MM.1S (cell line): ENCODE measurements around the gene CD7.

Experiments
- EZH2 ChIP-seq: fragments of 300-600 bp; sonication (generic); optimal IDR thresholded peaks from 2 replicates; pipeline ENCODE3; 2017; ENCODE audit warnings: low read depth, mild to moderate bottlenecking, antibody characterized with exemption, low read length, mixed read lengths
- TF ChIP-seq, protein P1 (sequence below): fragments of 300-600 bp; sonication (generic); IDR thresholded peaks from 2 replicates; pipeline ENCODE4 v1.5.1; 2016; ENCODE audit warnings: antibody characterized with exemption, low read length, mixed read lengths

- TF ChIP-seq, protein P1, sequence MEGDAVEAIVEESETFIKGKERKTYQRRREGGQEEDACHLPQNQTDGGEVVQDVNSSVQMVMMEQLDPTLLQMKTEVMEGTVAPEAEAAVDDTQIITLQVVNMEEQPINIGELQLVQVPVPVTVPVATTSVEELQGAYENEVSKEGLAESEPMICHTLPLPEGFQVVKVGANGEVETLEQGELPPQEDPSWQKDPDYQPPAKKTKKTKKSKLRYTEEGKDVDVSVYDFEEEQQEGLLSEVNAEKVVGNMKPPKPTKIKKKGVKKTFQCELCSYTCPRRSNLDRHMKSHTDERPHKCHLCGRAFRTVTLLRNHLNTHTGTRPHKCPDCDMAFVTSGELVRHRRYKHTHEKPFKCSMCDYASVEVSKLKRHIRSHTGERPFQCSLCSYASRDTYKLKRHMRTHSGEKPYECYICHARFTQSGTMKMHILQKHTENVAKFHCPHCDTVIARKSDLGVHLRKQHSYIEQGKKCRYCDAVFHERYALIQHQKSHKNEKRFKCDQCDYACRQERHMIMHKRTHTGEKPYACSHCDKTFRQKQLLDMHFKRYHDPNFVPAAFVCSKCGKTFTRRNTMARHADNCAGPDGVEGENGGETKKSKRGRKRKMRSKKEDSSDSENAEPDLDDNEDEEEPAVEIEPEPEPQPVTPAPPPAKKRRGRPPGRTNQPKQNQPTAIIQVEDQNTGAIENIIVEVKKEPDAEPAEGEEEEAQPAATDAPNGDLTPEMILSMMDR: no peak
- no peak for TF ChIP-seq EZH2
These were observed 48.3 kb upstream of the CD7 start for GRCh38 chr17:82365606-82366295.
